DMS114 treated with DMSO at 0.1 percent for 48 hours (cell line): ENCODE results near the gene SPATA31E1.
"Not testable (repeated sequence)": the region's sequence is repeated elsewhere in the genome, so short reads cannot be mapped to it uniquely, and the experiment has no call there.

Source experiments
- DNase-seq: peaks from one replicate; lab custom pipeline; 2025; ENCODE audit not compliant: unreplicated experiment; lab: John Stamatoyannopoulos, UW

The SPATA31E1 gene

GRCh38 chr9:87884578-87885459 is 2.1 kb downstream of the SPATA31E1 start:
- DNase-seq: no peak

- DNase-seq: no peak
These were observed 3.0 kb downstream of the SPATA31E1 start for GRCh38 chr9:87885484-87886189.

- no peak for DNase-seq
These were observed 3.7 kb downstream of the SPATA31E1 start for GRCh38 chr9:87886210-87886932.

GRCh38 chr9:87886933-87887505 is 4.3 kb downstream of the SPATA31E1 start:
- DNase-seq: no peak

- DNase-seq: no peak
These were observed 5.2 kb downstream of the SPATA31E1 start for GRCh38 chr9:87887661-87888480.

GRCh38 chr9:87888501-87888900 is 5.8 kb downstream of the SPATA31E1 start:
- DNase-seq: no peak

GRCh38 chr9:87889065-87889881 is 6.6 kb downstream of the SPATA31E1 start:
- DNase-seq: no peak

GRCh38 chr9:87889882-87890252 is 7.2 kb downstream of the SPATA31E1 start:
- DNase-seq: no peak

GRCh38 chr9:87890837-87891236 is 8.2 kb downstream of the SPATA31E1 start:
- no peak for DNase-seq

GRCh38 chr9:87891754-87892153 is 9.1 kb downstream of the SPATA31E1 start:
- no peak for DNase-seq

- no peak for DNase-seq
These were observed 10.3 kb downstream of the SPATA31E1 start for GRCh38 chr9:87892956-87893355.

GRCh38 chr9:87894998-87895625 is 12.4 kb downstream of the SPATA31E1 start:
- DNase-seq: no peak

- DNase-seq: no peak
These were observed 14.2 kb downstream of the SPATA31E1 start for GRCh38 chr9:87896891-87897290.

- DNase-seq: no peak
These were observed 15.5 kb downstream of the SPATA31E1 start for GRCh38 chr9:87898151-87898550.

GRCh38 chr9:87902371-87902770 is 19.7 kb downstream of the SPATA31E1 start:
- DNase-seq: not testable (repeated sequence)

GRCh38 chr9:87909310-87910041 is 26.8 kb downstream of the SPATA31E1 start:
- no peak for DNase-seq

- DNase-seq: no peak
These were observed 28.1 kb downstream of the SPATA31E1 start for GRCh38 chr9:87910821-87911220.

- DNase-seq: not testable (repeated sequence)
These were observed 35.0 kb downstream of the SPATA31E1 start, which contains the start of gene SPATA31C1 for GRCh38 chr9:87917662-87918061. TSS of gene SPATA31C1 (plus strand) at chr9:87917962.
